GM10248 (cell line): ENCODE results near the gene ERICH6.

Experiments
- CTCF ChIA-PET: fragments of 300-600 bp; sonication (Branson Sonifier 250); formaldehyde crosslinking; extraction: SDS; loops from one replicate; lab custom pipeline; 2021; ENCODE audit warnings: antibody characterized with exemption; lab: Yijun Ruan, JAX
- POLR2A ChIA-PET: fragments of 350-650 bp; sonication (Branson Sonifier 250); formaldehyde crosslinking; extraction: SDS; loops from one replicate; lab custom pipeline; 2020; ENCODE audit warnings: antibody characterized with exemption; lab: Yijun Ruan, JAX
- DNase-seq: peaks from one replicate; pipeline ENCODE4 v3.0.0; 2012; ENCODE audit errors: extremely low spot score
- TF ChIP-seq, protein P1 (sequence below): IDR thresholded peaks from 2 replicates; pipeline ENCODE4 v1.5.1; 2012; ENCODE audit warnings: mild to moderate bottlenecking, low read depth; ENCODE audit errors: extremely low read depth, missing control alignments, control extremely low read depth

The ERICH6 gene

GRCh38 chr3:150675587-150675986, 28.1 kb downstream of the ERICH6 start:
- no peak for DNase-seq
- TF ChIP-seq, protein P1, sequence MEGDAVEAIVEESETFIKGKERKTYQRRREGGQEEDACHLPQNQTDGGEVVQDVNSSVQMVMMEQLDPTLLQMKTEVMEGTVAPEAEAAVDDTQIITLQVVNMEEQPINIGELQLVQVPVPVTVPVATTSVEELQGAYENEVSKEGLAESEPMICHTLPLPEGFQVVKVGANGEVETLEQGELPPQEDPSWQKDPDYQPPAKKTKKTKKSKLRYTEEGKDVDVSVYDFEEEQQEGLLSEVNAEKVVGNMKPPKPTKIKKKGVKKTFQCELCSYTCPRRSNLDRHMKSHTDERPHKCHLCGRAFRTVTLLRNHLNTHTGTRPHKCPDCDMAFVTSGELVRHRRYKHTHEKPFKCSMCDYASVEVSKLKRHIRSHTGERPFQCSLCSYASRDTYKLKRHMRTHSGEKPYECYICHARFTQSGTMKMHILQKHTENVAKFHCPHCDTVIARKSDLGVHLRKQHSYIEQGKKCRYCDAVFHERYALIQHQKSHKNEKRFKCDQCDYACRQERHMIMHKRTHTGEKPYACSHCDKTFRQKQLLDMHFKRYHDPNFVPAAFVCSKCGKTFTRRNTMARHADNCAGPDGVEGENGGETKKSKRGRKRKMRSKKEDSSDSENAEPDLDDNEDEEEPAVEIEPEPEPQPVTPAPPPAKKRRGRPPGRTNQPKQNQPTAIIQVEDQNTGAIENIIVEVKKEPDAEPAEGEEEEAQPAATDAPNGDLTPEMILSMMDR: no peak
- ChIA-PET CTCF (interaction anchor here (1.0 kb wide), 1 partner anchor 435 kb away, joined by 3 read pairs; no protein-coding TSS in a partner anchor), POLR2A (no interaction called here)

DNA sequence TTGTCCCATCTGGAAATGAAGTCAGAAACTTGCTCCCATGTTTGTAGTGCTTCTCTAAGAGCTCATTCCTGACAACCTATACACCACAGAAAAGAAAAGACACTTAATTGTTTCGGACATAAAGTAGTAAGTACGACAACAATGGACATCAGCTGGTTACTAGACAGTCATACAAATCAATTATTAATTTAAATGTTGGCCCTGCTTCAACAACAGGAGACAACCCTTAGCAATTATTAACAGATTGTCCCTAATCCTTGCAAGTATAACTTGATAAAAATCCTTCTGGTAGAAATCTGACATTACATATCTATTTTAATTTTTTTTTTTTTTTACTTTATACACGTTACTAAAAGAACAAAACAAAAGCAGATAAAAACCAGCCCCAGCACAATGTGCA, 29.8 kb downstream of the ERICH6 start:
- CTCF ChIA-PET: no interaction called here
- TF ChIP-seq, protein P1: no peak
- DNase-seq: no peak
- POLR2A ChIA-PET: no interaction called here

- CTCF ChIA-PET: interaction anchor here (1.0 to 1.2 kb wide), 2 partner anchors 13 to 268 kb away, joined by 3 read pairs; no protein-coding TSS in a partner anchor
- POLR2A ChIA-PET: no interaction called here
- DNase-seq: no peak
- TF ChIP-seq, protein P1: no peak
Measured at GRCh38 chr3:150666167-150666566, 37.6 kb downstream of the ERICH6 start.

DNA sequence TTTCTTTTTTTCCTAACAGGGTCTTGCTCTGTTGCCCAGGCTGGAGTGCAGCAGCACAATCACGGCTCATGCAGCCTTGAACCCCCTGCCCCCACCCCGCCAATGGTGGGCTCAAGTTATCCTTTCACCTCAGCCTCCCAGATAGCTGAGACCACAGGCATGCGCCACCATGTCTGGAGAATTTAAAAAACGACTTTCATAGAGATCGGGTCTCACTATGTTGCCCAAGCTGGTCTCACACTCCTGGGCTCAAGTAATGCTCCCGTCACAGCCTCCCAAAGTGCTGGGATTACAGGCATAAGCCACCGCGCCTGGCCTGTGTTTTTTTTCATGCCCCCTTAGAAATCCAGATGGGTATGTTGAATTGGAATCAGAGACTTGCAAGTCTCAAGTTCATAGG, 40.3 kb downstream of the ERICH6 start:
- POLR2A ChIA-PET: no interaction called here
- no peak for DNase-seq
- TF ChIP-seq, protein P1: no peak

GRCh38 chr3:150662410-150663200, 41.1 kb downstream of the ERICH6 start:
- DNase-seq: no peak
- TF ChIP-seq, protein P1: no peak
- POLR2A ChIA-PET: no interaction called here
- CTCF ChIA-PET: no interaction called here

More for the DNA sequence above, 40.3 kb downstream of the ERICH6 start:
- CTCF ChIA-PET: interaction anchor here (0.9 kb wide), 1 partner anchor 49 kb away, joined by 3 read pairs; no protein-coding TSS in a partner anchor

- TF ChIP-seq, protein P1: no peak
- no peak for DNase-seq
- ChIA-PET POLR2A (no interaction called here), CTCF (interaction anchor here (0.7 to 1.8 kb wide), 2 partner anchors 12 to 65 kb away, joined by 3 to 9 read pairs; no protein-coding TSS in a partner anchor)
Measured at GRCh38 chr3:150656316-150656715, 47.4 kb downstream of the ERICH6 start.
